IPS-11a (cell line): ENCODE data around the gene CYSLTR2.
"Not testable (repeated sequence)": the region's sequence is repeated elsewhere in the genome, so short reads cannot be mapped to it uniquely, and the experiment has no call there.

Experiments
- H3K4me3 ChIP-seq: one replicate; pipeline ENCODE4 v1.5.1; 2013; ENCODE audit warnings: low read depth, low read length, control low read depth

CYSLTR2 gene

DNA sequence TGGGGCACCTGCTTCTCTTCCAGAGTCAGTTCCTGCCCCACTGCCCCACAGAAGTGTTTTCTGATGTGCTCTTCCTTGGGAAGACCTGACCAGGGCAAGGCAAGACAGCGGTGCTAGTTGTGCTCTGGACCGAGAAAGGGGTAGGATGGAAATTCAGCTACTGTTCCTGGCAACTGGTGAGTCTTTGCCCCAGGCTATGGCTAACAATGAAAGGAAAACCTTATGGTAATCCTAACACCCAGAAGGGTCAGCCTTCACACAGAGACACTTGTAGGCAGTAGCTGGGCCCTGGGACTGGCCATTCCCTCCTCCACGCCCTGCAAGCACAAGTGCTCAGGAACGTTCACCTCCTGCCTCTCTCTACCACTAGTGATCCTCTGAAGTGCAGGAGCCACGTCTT lies 9.6 kb upstream of the CYSLTR2 start:
- no peak overlapping the region for H3K4me3 ChIP-seq

- no peak overlapping the region for H3K4me3 ChIP-seq
Observed at GRCh38 chr13:48644951-48645350, 8.8 kb upstream of the CYSLTR2 start.

GRCh38 chr13:48645845-48646244 lies 7.9 kb upstream of the CYSLTR2 start:
- H3K4me3 ChIP-seq = no peak overlapping the region

DNA sequence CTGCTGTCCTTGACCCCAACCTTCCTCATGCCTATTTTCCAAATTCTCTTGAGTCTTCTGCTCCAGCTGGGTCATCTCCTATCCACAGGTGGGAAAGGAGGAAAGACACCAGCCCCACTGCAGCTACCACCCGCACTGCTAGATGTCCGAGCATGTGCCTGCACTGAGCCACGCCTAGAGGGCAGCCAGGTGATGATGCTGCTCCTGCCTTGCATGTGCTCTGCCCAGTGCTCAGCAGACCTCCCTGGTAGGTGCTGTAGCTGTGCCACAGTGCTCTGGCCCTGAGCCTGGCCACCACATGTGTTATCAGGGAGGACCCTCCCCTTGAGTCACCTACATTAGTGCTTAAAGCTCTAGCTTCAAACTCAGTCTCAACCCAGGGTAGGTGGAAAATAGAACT lies 6.9 kb upstream of the CYSLTR2 start:
- no peak overlapping the region for H3K4me3 ChIP-seq

GRCh38 chr13:48647625-48648024 lies 6.1 kb upstream of the CYSLTR2 start:
- no peak overlapping the region for H3K4me3 ChIP-seq

DNA sequence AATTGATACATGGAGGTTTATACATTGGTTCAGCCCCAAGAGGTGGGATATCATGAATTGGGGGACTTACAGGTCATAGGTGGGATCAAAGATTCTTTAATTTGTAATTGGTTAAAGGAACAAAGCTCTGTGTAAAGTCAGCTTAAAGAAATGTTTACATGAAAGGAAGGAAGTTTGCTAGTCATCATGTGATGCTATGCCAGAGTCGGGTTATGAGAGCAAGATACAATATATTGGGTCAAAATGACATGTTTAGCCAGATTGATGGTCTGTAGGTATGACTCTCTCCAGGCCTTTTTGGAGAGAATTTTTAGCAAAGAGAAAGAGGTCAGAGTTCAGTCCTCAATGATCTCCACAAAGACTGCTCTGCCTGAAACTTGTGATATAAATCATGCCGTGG lies 5.3 kb upstream of the CYSLTR2 start:
- H3K4me3 ChIP-seq = no peak overlapping the region

- no peak overlapping the region for H3K4me3 ChIP-seq
Observed at GRCh38 chr13:48652851-48653471, 768 bp upstream of the CYSLTR2 start.

DNA sequence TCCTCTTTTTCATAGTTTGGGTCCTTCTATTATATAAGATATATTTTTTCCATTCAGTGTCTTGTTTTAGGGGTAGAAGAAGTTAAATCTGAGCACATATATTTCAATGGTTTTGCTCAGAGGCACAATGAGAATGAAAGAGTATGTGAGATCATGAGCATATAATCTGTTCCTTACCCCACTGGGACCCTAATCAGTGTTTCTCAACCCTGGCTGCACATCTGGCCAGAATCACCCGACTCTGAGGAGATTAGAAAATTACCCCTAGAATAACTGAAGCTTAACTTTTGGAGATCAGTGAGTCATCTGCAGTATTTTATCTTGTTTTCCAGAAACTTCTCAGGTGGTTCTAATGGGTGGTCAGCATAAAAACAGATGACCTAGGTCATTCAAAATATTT lies 782 bp downstream of the CYSLTR2 start:
- H3K4me3 ChIP-seq = no peak overlapping the region

- H3K4me3 ChIP-seq = no peak overlapping the region
Observed at GRCh38 chr13:48655291-48655690, 1.6 kb downstream of the CYSLTR2 start.

DNA sequence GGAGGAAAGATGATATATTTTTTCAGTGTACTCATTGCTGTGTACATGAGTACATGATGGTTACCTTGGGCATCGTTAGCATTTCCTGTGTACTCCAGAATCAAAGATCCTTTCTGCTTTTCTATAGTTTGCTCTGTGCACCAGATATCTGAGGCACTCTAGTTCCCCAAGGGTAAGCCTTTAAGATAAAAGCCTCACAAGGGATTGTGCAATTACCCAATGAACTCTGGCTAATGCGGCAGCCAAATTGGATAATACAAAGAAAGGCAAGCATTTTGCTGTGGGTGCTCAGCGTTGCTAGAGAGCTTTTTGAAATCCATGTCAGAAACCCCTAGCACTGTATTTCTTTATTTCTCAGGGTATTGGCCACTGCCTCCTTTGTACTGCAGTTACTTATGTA lies 2.9 kb downstream of the CYSLTR2 start:
- no peak overlapping the region for H3K4me3 ChIP-seq

DNA sequence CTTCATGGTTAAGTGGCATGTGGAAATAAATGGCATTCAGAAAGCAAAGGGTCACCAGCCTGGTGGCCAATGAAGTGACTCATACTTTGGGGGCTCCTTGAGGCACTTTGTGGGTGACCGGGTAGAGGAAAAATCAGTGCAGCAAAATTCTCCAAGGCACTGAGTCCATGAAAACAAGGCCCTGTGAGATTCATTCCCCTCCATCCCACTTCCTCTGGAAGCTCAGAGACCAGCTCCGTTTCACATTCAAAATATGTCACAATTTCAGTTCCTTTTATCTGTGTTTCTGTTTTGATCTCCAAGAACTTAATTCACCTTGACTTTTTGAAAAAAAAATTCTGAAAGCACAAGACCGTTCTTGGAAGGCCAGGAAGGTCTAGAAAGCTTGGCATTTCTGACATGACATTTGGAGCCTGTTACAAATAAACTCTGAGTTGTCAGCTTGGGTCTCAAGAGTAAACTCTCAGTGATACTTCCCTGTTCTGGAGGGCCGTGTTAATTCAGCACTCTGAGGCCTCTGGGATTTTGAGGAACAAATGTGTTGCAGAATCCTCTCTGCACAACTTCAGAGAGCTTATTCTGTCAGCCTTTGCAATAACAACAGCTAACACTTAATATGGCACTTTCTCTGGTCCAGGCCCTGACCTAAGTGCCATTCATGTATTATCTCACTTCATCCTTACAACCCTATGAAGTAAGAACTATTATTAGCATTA lies 6.8 kb downstream of the CYSLTR2 start:
- no peak overlapping the region for H3K4me3 ChIP-seq

- H3K4me3 ChIP-seq = no peak overlapping the region
Observed at GRCh38 chr13:48661107-48661506, 7.4 kb downstream of the CYSLTR2 start.

DNA sequence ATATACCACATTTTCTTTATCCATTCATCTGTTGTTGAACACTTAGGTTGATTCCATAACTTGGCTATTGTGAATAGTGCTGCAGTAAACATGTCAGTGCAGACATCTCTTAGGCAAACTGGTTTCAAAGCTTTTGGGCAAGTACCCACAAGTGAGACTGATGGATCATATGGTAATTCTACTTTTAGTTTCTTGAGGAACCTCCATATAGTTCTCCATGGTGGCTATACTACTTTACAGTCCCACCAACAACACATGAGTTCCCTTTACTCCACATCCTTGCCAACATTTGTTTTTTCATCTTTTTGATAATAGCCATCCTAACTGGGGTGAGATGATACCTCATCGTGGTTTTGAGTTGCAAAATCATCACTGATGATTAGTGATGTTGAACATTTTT lies 8.5 kb downstream of the CYSLTR2 start:
- H3K4me3 ChIP-seq = no peak overlapping the region

DNA sequence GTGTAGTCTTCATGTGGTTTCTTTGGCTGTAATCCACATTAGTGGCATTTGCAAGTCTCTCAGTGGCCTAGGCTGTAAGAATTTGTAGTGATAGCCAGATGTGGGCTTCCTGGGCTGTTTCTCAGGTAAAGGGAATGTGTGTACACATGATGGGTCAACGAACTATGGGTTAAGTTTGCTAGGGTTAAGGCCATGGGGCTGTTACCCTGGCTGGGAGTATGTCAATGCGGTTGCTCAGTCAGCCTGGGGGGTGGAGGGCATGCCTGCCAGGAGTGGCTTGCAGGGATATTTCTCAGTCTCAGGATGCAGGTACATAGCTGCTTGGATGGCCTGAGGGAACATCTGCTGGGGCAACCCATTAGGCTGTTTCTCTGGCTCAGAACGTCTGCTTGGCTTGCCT lies 13.4 kb downstream of the CYSLTR2 start:
- H3K4me3 ChIP-seq = no peak overlapping the region

DNA sequence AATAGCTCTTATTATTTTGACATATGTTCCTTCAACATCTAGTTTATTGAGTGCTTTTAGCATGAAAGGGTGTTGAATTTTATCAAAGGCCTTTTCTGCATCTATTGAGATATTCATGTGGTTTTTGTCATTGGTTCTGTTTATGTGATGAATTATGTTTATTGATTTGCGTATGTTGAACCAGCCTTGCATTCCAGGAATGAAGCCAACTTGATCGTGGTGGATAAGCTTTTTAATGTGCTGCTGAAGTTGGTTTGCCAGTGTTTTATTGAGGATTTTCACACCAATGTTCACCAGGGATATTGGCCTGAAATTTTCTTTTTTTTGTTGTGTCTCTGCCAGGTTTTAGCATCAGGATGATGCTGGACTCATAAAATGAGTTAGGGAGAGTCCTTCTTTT lies 17.7 kb downstream of the CYSLTR2 start:
- not testable (repeated sequence) for H3K4me3 ChIP-seq

DNA sequence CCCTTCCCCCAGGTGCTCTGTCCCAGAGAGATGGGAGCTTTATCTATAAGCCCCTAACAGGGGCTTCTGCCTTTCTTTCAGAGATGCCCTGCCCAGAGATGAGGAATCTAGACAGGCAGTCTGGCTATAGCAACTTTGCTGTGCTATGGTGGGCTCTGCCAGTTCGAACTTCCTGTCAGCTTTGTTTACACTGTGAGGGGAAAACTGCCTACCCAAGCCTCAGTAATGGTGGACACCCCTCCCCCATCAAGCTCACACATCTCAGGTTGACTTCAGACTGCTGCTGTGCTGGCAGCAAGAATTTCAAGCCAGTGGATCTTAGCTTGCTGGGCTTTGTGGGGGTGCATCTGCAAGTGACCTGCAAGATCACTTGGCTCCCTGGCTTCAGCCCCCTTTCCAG lies 21.5 kb downstream of the CYSLTR2 start:
- no peak overlapping the region for H3K4me3 ChIP-seq

- no peak overlapping the region for H3K4me3 ChIP-seq
Observed at GRCh38 chr13:48678316-48678715, 24.6 kb downstream of the CYSLTR2 start.

- H3K4me3 ChIP-seq = no peak overlapping the region
Observed at GRCh38 chr13:48679941-48680680, 26.4 kb downstream of the CYSLTR2 start.

DNA sequence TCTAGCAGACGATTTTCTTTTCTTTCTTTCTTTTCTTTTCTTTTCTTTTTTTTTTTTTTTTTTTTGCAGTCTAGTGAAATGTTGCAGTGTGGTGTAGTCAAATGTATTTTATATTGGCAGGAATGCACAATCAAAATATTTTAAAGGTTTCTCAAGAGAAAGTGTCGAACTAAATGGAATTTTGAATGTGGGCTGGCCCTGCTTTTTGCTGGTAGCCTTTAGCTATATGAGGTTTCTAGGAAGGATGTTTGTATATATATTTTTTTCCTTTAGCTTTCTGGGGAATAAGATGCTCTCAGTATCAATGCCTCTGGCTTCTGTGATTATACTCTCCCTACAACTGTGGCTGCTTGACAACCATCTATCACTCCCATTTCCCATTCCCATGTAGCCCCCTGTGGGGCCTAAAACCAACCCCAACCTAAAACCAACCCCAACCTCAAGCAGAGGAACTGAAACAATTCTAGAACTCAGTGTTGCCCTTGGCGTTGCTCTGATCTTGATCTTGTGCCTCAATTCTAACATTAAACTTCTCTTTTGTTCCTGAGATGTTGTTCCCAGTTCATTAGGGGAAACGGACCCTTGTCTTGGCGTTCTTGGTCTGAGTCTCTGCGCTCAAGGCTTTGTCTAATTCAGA lies 27.1 kb downstream of the CYSLTR2 start:
- no peak overlapping the region for H3K4me3 ChIP-seq

GRCh38 chr13:48681905-48682304 lies 28.2 kb downstream of the CYSLTR2 start:
- no peak overlapping the region for H3K4me3 ChIP-seq

GRCh38 chr13:48682436-48682835 lies 28.7 kb downstream of the CYSLTR2 start:
- no peak overlapping the region for H3K4me3 ChIP-seq
